ENCODE measurements around the gene HHATL. TPM values are rescaled to one million over a fixed set of nuclear protein-coding genes. Genes with fewer than 3 reads are reported as not detected.

HHATL gene
- total RNA-seq, 1 experiment from 2014 or later, result not detected

Other genes with a start within 250 kb of the HHATL start
- gene VIPR1, start 200.2 kb downstream of the HHATL start, total RNA-seq (2014; rRNA removed; shearing (Covaris generic)), result 1.9 and 2.2 TPM in 2 replicates
- gene SEC22C, start 120.8 kb downstream of the HHATL start, total RNA-seq (2014; rRNA removed; shearing (Covaris generic)), result 53.0 and 57.3 TPM in 2 replicates
- 56.9 and 58.9 TPM in 2 replicates for gene SS18L2, start 111.9 kb downstream of the HHATL start, total RNA-seq (2014; rRNA removed; shearing (Covaris generic))
- 21.3 and 44.8 TPM in 2 replicates for gene NKTR, start 102.1 kb downstream of the HHATL start, total RNA-seq (2014; rRNA removed; shearing (Covaris generic))
- gene ZBTB47, start 49.1 kb downstream of the HHATL start, total RNA-seq (2014; rRNA removed; shearing (Covaris generic)), result 5.1 and 8.0 TPM in 2 replicates
- gene KLHL40, start 17.3 kb downstream of the HHATL start, total RNA-seq (2014; rRNA removed; shearing (Covaris generic)), result not detected in 2 replicates
- gene CCDC13, start 70.5 kb upstream of the HHATL start, total RNA-seq (2014; rRNA removed; shearing (Covaris generic)), result 0.48 TPM in 1 of 2 replicates, not detected in the other
- gene HIGD1A, start 101.7 kb upstream of the HHATL start, total RNA-seq (2014; rRNA removed; shearing (Covaris generic)), result 111 and 149 TPM in 2 replicates
- not detected in 2 replicates for gene ACKR2, start 106.6 kb upstream of the HHATL start, total RNA-seq (2014; rRNA removed; shearing (Covaris generic))
- gene CYP8B1, start 173.1 kb upstream of the HHATL start, total RNA-seq (2014; rRNA removed; shearing (Covaris generic)), result not detected in 2 replicates
- gene ZNF662, start 203.3 kb upstream of the HHATL start, total RNA-seq (2014; rRNA removed; shearing (Covaris generic)), result not detected in 2 replicates

Data from H7 (cell line).